H1 (cell line): ENCODE data around the gene OPCML. TPM values are rescaled to one million over a fixed set of nuclear protein-coding genes. Genes with fewer than 3 reads are reported as not detected.

Source experiments
- CTCF ChIA-PET: fragments of 300-600 bp; sonication (Branson Sonifier 250); formaldehyde crosslinking; loops from one replicate; lab custom pipeline; 2021; ENCODE audit not compliant: partially characterized antibody; lab: Charles Lee
- POLR2A ChIA-PET: fragments of 300-600 bp; sonication (Branson Sonifier 250); formaldehyde crosslinking; loops from one replicate; lab custom pipeline; 2021; ENCODE audit warnings: inconsistent platforms; ENCODE audit not compliant: partially characterized antibody; lab: Charles Lee
- DNase-seq, 2 experiments: peaks; one replicate each; pipeline versions ENCODE4 v3.0.0 to v3.0.0-alpha.2; 2010 to 2022; ENCODE audit warnings: low spot score in 2 of 2, low read depth in 1 of 2, mixed read lengths in 1 of 2
- FAIRE-seq: peaks from 2 replicates; lab custom pipeline; 2011; peaks lifted over from hg19 to GRCh38; lab: Jason Lieb, UNC
- H2AFZ ChIP-seq: 2 replicates; pipeline ENCODE4 v1.8.1; 2012; ENCODE audit warnings: low read length, inconsistent platforms
- H2AK5ac ChIP-seq: 2 replicates; pipeline ENCODE4 v1.6.1; 2013; ENCODE audit warnings: low read depth, low read length
- H2BK120ac ChIP-seq: replicated peaks from 2 replicates; pipeline ENCODE3; 2013; ENCODE audit warnings: low read depth, low read length, inconsistent platforms
- H2BK12ac ChIP-seq: 2 replicates; pipeline ENCODE4 v1.6.1; 2013; ENCODE audit warnings: low read depth, low read length
- H2BK15ac ChIP-seq: 2 replicates; pipeline ENCODE4 v1.6.1; 2013; ENCODE audit warnings: low read length
- H2BK20ac ChIP-seq: 2 replicates; pipeline ENCODE4 v1.6.1; 2013; ENCODE audit warnings: low read length
- H2BK5ac ChIP-seq: 2 replicates; pipeline ENCODE4 v1.6.1; 2013; ENCODE audit warnings: low read depth, low read length
- H3K14ac ChIP-seq: 2 replicates; pipeline ENCODE4 v1.6.1; 2013; ENCODE audit warnings: inconsistent platforms; ENCODE audit not compliant: insufficient read length
- H3K18ac ChIP-seq: 2 replicates; pipeline ENCODE4 v1.6.1; 2013; ENCODE audit warnings: low read length; ENCODE audit errors: extremely low read depth
- H3K23ac ChIP-seq: 2 replicates; pipeline ENCODE4 v1.6.1; 2013; ENCODE audit warnings: inconsistent platforms; ENCODE audit not compliant: insufficient read length
- H3K23me2 ChIP-seq: 2 replicates; pipeline ENCODE4 v1.6.1; 2013; ENCODE audit warnings: low read depth, low read length
- H3K27ac ChIP-seq: 2 replicates; pipeline ENCODE4 v1.6.1; 2011; ENCODE audit warnings: low read depth, low read length, inconsistent platforms
- H3K27me3 ChIP-seq, 4 experiments: replicated peaks in 1 of 4; 1 replicate in 1 of 4; 2 replicates in 3 of 4; pipeline versions ENCODE4 v1.6.1 to v1.8.1; 2011 to 2013; ENCODE audit warnings: low read length in 3 of 4, mild to moderate bottlenecking in 3 of 4, inconsistent platforms in 2 of 4, mixed read lengths in 2 of 4, moderate library complexity in 1 of 4; ENCODE audit not compliant: control insufficient read depth in 3 of 4, insufficient read depth in 3 of 4; ENCODE audit errors: extremely low read depth in 1 of 4
- H3K36me3 ChIP-seq, 4 experiments: 2 replicates each; pipeline versions ENCODE4 v1.6.1 to v1.8.1; 2011 to 2013; ENCODE audit warnings: mild to moderate bottlenecking in 4 of 4, low read length in 3 of 4, moderate library complexity in 2 of 4, control low read depth in 1 of 4, inconsistent platforms in 1 of 4; ENCODE audit not compliant: insufficient read depth in 4 of 4, control insufficient read depth in 2 of 4
- H3K4ac ChIP-seq: replicated peaks from 2 replicates; pipeline ENCODE3; 2013; ENCODE audit warnings: low read length, low read depth, mixed read lengths, inconsistent platforms; ENCODE audit not compliant: insufficient read length
- H3K4me1 ChIP-seq, 4 experiments: replicated peaks in 1 of 4; 1 replicate in 1 of 4; 2 replicates in 3 of 4; pipeline versions ENCODE4 v1.6.1 to v1.8.1; 2011 to 2013; ENCODE audit warnings: low read length in 3 of 4, inconsistent platforms in 2 of 4, mixed read lengths in 1 of 4; ENCODE audit not compliant: insufficient read depth in 4 of 4, control insufficient read depth in 3 of 4
- H3K4me2 ChIP-seq, 2 experiments: 2 replicates each; pipeline versions ENCODE4 v1.6.1 to v1.8.1; 2011 to 2013; ENCODE audit warnings: low read depth in 2 of 2, low read length in 2 of 2, control low read depth in 1 of 2, inconsistent platforms in 1 of 2, mild to moderate bottlenecking in 1 of 2; ENCODE audit not compliant: insufficient read depth in 1 of 2
- H3K4me3 ChIP-seq, 4 experiments: fragments of 200-600, 300-600 bp in 1 of 4; sonication (generic), shearing (Covaris generic), sonication (Bioruptor Twin) in 1 of 4; 2 replicates each; pipeline versions ENCODE4 v1.5.1 to v1.8.1; 2011 to 2016; ENCODE audit warnings: low read length in 4 of 4, low read depth in 3 of 4, control low read depth in 2 of 4, inconsistent platforms in 2 of 4, mild to moderate bottlenecking in 2 of 4, mixed read lengths in 1 of 4, moderate library complexity in 1 of 4; ENCODE audit not compliant: insufficient read depth in 2 of 4; ENCODE audit errors: extremely low read depth in 1 of 4
- H3K56ac ChIP-seq: replicated peaks from 2 replicates; pipeline ENCODE3; 2013; ENCODE audit warnings: low read depth, mild to moderate bottlenecking, mixed read lengths, low read length, inconsistent platforms; ENCODE audit not compliant: insufficient read length
- H3K79me1 ChIP-seq: 2 replicates; pipeline ENCODE4 v1.6.1; 2013; ENCODE audit warnings: low read depth, low read length, control low read depth
- H3K79me2 ChIP-seq, 2 experiments: 2 replicates each; pipeline versions ENCODE4 v1.6.1 to v1.8.1; 2012 to 2013; ENCODE audit warnings: low read length in 2 of 2, mild to moderate bottlenecking in 2 of 2, inconsistent platforms in 1 of 2; ENCODE audit not compliant: insufficient read depth in 2 of 2, control insufficient read depth in 1 of 2
- H3K9ac ChIP-seq, 4 experiments: replicated peaks in 1 of 4; 1 replicate in 1 of 4; 2 replicates in 3 of 4; pipeline versions ENCODE4 v1.6.1 to v1.8.1; 2011 to 2013; ENCODE audit warnings: low read depth in 3 of 4, low read length in 3 of 4, control low read depth in 2 of 4, mild to moderate bottlenecking in 2 of 4, moderate library complexity in 2 of 4, inconsistent platforms in 1 of 4; ENCODE audit errors: extremely low read depth in 1 of 4
- H3K9me3 ChIP-seq, 2 experiments: 2 replicates each; pipeline versions ENCODE4 v1.6.1 to v1.8.1; 2012 to 2013; ENCODE audit warnings: mild to moderate bottlenecking in 2 of 2, moderate library complexity in 2 of 2, control low read depth in 1 of 2, inconsistent platforms in 1 of 2, low read depth in 1 of 2, low read length in 1 of 2, mixed read lengths in 1 of 2; ENCODE audit not compliant: insufficient read depth in 2 of 2
- H4K20me1 ChIP-seq, 2 experiments: replicated peaks in 1 of 2; 2 replicates each; pipeline versions ENCODE3 to v1.8.1; 2011 to 2013; ENCODE audit warnings: inconsistent platforms in 2 of 2, low read length in 2 of 2, mild to moderate bottlenecking in 1 of 2; ENCODE audit not compliant: insufficient read depth in 2 of 2, control insufficient read depth in 1 of 2
- H4K5ac ChIP-seq: 2 replicates; pipeline ENCODE4 v1.6.1; 2013; ENCODE audit warnings: low read length, low read depth, mixed read lengths, inconsistent platforms; ENCODE audit not compliant: insufficient read length
- H4K8ac ChIP-seq: 2 replicates; pipeline ENCODE4 v1.8.0; 2013; ENCODE audit warnings: mild to moderate bottlenecking, moderate library complexity, low read length, inconsistent platforms; ENCODE audit not compliant: insufficient read depth; ENCODE audit errors: extremely low read depth
- H4K91ac ChIP-seq: replicated peaks from 2 replicates; pipeline ENCODE3; 2013; ENCODE audit warnings: low read length, mixed read lengths, inconsistent platforms; ENCODE audit not compliant: insufficient read length
- RAD21 ChIP-seq, 2 experiments: IDR thresholded peaks in 1 of 2; conservative IDR thresholded peaks in 1 of 2; 2 replicates each; pipeline ENCODE4 v1.6.1; 2011; ENCODE audit warnings: low read depth in 2 of 2, low read length in 2 of 2, improper control_type of control experiment in 1 of 2, inconsistent platforms in 1 of 2, mild to moderate bottlenecking in 1 of 2, moderate library complexity in 1 of 2
- RXRA ChIP-seq: IDR thresholded peaks from 2 replicates; pipeline ENCODE4 v1.6.1; 2011; ENCODE audit warnings: low read depth, mild to moderate bottlenecking, low read length, moderate library complexity; ENCODE audit not compliant: insufficient read depth
- SIRT6 ChIP-seq: IDR thresholded peaks from one replicate; pipeline ENCODE4 v1.7.1; 2012; ENCODE audit warnings: low read length, inconsistent platforms
- WGBS, 2 experiments: shearing (Covaris generic) in 1 of 2; methylation state at CpG; one replicate each; pipeline versions ENCODE4 v1.1.6 to v1.1.7; 2013 to 2015; ENCODE audit warnings: low lambda C conversion rate in 2 of 2, mixed read lengths in 2 of 2, inconsistent platforms in 1 of 2, low coverage in 1 of 2, missing lambda C conversion rate in 1 of 2; ENCODE audit not compliant: insufficient replicate concordance in 2 of 2, insufficient coverage in 1 of 2, insufficient read length in 1 of 2; ENCODE audit errors: extremely low coverage in 1 of 2, missing lambda C conversion rate in 1 of 2; 5-methylcytosine and 5-hydroxymethylcytosine counted together
- polyA plus RNA-seq, 7 experiments: library from polyadenylated mRNA; depleted of rRNA in 3 of 7; stranded (reverse) in 5 of 7; unstranded in 2 of 7; fragments of >200 nt in 5 of 7; fragments of 200-250 nt in 2 of 7; gene quantifications; 1 replicate in 5 of 7; 2 replicates in 1 of 7; 4 replicates in 1 of 7; pipeline versions ENCODE4 v1.2.1 to v1.2.3, GENCODE V29; 2011 to 2013; ENCODE audit warnings: missing spikeins in 2 of 7, mixed read lengths in 2 of 7
- total RNA-seq: library from RNA; stranded (reverse); fragmentation: NEBNext Ultra II Directional; extraction: Animal tissue kit (Norgen Biotek cat#: 25700); gene quantifications from 2 replicates; pipeline ENCODE4 v1.2.1, GENCODE V29; 2021
- TF ChIP-seq, protein P1 (sequence below), 3 experiments: IDR thresholded peaks; 1 replicate in 2 of 3; 2 replicates in 1 of 3; pipeline versions ENCODE4 v1.5.1 to v1.6.1; 2011; ENCODE audit warnings: low read length in 3 of 3, mild to moderate bottlenecking in 3 of 3, inconsistent platforms in 2 of 3, low read depth in 1 of 3, moderate library complexity in 1 of 3; ENCODE audit not compliant: insufficient read depth in 1 of 3; ENCODE audit errors: control extremely low read depth in 1 of 3

Gene OPCML
- total and polyA plus RNA-seq, 2 of the 8 experiments (the other 6 are each of a cell fraction or from before 2014, with no cell fraction given): 2.3 to 3.1 TPM

DNA sequence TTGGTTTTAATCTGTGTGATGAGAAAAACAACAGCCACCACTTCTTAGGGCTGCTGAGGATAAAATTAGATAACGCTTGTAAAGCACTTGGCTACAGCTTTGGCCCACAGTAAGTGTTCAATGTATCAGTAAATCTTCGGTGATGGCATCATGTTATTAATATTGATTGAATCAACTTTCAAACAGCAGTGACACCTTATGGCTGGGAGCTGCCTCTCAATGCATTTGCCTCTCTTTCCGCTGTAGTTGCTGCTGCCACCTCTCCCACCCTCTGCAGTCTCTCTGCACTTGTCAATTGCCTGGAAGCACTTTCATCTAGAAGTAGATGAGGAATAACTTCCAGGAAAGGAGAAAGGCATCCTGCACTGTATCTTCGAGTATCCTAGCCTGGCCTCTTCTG lies 491.1 kb downstream of the OPCML start:
- Histone ChIP-seq H4K91ac (no peak overlapping the region), H3K36me3 (no peaks in the 10 kb centered on the region), H3K79me2 (no peaks in the 10 kb centered on the region), H3K4ac (no peak overlapping the region), H2BK5ac (no peak overlapping the region), H4K5ac (no peak overlapping the region), H3K27ac (no peak overlapping the region), H2BK20ac (no peak overlapping the region), H3K23me2 (no peaks in the 10 kb centered on the region), H3K4me2 (no peak overlapping the region), H3K27me3 (no peaks in the 10 kb centered on the region), H2BK12ac (no peak overlapping the region), H3K9ac (no peak overlapping the region), H3K56ac (no peak overlapping the region), H2AK5ac (no peak overlapping the region), H3K4me3 (no peak overlapping the region), H4K20me1 (no peaks in the 10 kb centered on the region), H3K18ac (no peak overlapping the region), H3K4me1 (peaks cover 0 to 4% (median 0%) of the 10 kb centered on the region in 4 experiments; a peak in 2 of 7 replicates), H3K23ac (no peak overlapping the region), H3K79me1 (no peaks in the 10 kb centered on the region), H3K14ac (no peak overlapping the region), H2BK120ac (no peak overlapping the region), H4K8ac (no peak overlapping the region), H2AFZ (no peak overlapping the region), H3K9me3 (no peaks in the 10 kb centered on the region), H2BK15ac (no peak overlapping the region)
- FAIRE-seq (no peak), DNase-seq (no peak)
- TF ChIP-seq RAD21 (IDR thresholded peaks at IDR 0.05 in 1 of 2, conservative IDR thresholded peaks at IDR 0.05 in 1 of 2; ENCODE audit: low read depth in 2 of 2, low read length in 2 of 2) (peak in 1 of 2 experiments; percentile 11; a peak in 2 of 4 replicates), SIRT6 (no peak), RXRA (no peak)
- TF ChIP-seq, protein P1, sequence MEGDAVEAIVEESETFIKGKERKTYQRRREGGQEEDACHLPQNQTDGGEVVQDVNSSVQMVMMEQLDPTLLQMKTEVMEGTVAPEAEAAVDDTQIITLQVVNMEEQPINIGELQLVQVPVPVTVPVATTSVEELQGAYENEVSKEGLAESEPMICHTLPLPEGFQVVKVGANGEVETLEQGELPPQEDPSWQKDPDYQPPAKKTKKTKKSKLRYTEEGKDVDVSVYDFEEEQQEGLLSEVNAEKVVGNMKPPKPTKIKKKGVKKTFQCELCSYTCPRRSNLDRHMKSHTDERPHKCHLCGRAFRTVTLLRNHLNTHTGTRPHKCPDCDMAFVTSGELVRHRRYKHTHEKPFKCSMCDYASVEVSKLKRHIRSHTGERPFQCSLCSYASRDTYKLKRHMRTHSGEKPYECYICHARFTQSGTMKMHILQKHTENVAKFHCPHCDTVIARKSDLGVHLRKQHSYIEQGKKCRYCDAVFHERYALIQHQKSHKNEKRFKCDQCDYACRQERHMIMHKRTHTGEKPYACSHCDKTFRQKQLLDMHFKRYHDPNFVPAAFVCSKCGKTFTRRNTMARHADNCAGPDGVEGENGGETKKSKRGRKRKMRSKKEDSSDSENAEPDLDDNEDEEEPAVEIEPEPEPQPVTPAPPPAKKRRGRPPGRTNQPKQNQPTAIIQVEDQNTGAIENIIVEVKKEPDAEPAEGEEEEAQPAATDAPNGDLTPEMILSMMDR (IDR thresholded peaks at IDR 0.05; ENCODE audit: control extremely low read depth in 1 of 3, insufficient read depth in 1 of 3, low read depth in 1 of 3, low read length in 3 of 3): peak in 1 of 3 experiments; percentile 11; a peak in 1 of 4 replicates
- 83% methylated on average over 4 of the region's 4 CpGs; no CpG with 5 or more reads in 1 of the 2 experiments for WGBS, 2 experiments
- ChIA-PET POLR2A (no interaction called here), CTCF (interaction anchor here (0.6 to 2.1 kb wide), 7 partner anchors 9 to 266 kb away, joined by 3 to 11 read pairs (median 3); no protein-coding TSS in a partner anchor)
